HG03469 (cell line): Measurements from ENCODE around the gene KRIT1.
A peak's percentile ranks its signal among the peaks of the same experiment; 100 is the strongest.
"Not testable (repeated sequence)": the region's sequence is repeated elsewhere in the genome, so short reads cannot be mapped to it uniquely, and the experiment has no call there.

Experiments used
- ATAC-seq: cut with Tn5 transposase; IDR thresholded peaks from one replicate; pipeline ENCODE4 v1.9.1; 2021; ENCODE audit warnings: mild to moderate bottlenecking, moderate library complexity, moderate number of reproducible peaks; ENCODE audit not compliant: unreplicated experiment

Gene KRIT1

GRCh38 chr7:92245487-92246359 lies at the start of gene KRIT1, which contains the start of gene ANKIB1:
KRIT1 (minus strand) TSS chr7:92245914; CDS start chr7:92242135, 3,779 bp downstream.
ANKIB1 (plus strand) TSS chr7:92245974; CDS start chr7:92294979, 49,005 bp downstream.
- ATAC-seq: peak; percentile 47

DNA sequence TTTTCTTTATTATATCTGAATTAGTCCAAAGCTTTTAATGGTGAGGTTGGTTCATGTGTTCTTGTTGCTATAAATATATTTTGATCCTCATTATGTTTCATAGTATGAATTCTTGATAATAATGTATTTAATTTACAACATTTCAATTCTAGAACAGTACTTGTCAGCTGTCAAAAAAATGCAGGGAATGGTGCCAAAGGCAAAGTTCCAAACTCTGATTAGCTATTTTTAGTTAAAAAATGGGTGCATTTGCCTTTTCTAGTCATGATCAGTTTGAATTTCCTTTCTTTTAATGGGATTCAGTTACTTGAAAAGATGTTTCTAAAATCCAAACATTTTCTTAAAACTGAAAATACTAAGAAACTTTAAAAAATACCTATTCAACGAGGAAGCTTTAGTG lies 49.7 kb upstream of the KRIT1 start:
- ATAC-seq: no peak

- no peak for ATAC-seq
Measured at GRCh38 chr7:92293896-92294590, 48.3 kb upstream of the KRIT1 start.

DNA sequence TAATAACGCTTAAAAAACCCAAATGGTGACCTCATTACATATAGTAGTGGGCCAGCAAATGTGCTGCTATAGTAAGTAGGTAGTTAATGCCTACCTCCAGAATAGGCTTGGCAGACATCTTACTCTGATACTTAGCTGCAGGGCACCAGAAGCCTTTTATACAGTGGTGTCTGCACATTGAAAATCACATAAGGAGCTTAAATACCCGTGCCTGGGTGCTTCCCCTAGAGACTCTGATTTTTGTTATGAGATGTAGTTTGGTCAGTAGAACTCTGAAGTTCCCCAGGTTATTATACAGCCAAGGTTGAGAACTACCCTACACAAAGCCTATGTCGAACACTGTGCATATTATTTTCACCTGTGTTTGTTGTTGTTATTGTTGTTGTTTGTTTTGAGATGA lies 47.3 kb upstream of the KRIT1 start:
- no peak for ATAC-seq

- ATAC-seq: no peak
Measured at GRCh38 chr7:92289321-92289720, 43.6 kb upstream of the KRIT1 start.

GRCh38 chr7:92282930-92283329 lies 37.2 kb upstream of the KRIT1 start:
- ATAC-seq: no peak

- ATAC-seq: no peak
Measured at GRCh38 chr7:92282221-92282814, 36.6 kb upstream of the KRIT1 start.

DNA sequence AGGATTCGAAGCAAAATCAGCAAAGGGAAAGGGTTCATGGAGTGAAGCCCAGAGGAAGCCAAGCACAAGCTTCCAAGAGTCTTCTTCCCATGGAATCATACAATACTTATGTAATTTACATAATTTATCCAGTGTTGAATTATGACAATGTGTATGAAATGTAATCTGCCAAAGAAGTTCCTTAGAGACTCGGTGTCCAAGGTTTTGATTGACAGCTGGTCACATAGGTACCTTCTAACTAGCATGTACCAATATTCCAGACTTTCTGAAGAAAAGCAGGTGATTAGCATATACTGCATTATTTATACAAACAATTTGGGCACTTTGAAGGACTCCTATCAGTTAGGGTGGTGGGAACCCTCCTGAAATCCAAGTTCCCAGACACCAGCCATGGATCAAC lies 35.3 kb upstream of the KRIT1 start:
- ATAC-seq: no peak

GRCh38 chr7:92279396-92280031 lies 33.8 kb upstream of the KRIT1 start:
- no peak for ATAC-seq

DNA sequence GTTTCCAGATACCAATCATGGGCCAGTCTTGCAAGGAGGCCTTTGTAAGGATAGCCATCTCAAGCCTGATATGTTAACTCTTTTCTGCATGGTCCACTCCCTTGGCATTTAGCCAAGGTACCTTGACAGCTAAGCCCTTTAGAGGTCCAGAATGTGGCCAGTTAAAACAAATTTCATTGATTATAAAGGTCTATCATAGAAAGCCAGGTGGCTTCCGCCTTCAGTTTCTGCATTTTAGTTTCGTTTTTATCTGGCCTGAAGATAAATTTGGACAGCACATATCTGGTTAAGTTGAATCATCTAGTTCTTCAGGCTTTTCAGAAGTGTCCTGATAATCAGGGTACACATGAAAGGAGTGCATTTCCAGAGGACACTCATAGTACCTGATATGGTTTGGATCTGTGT lies 30.7 kb upstream of the KRIT1 start:
- ATAC-seq: peak; percentile 82

GRCh38 chr7:92275327-92275726 lies 29.6 kb upstream of the KRIT1 start:
- no peak for ATAC-seq

- ATAC-seq: no peak
Measured at GRCh38 chr7:92268921-92269320, 23.2 kb upstream of the KRIT1 start.

DNA sequence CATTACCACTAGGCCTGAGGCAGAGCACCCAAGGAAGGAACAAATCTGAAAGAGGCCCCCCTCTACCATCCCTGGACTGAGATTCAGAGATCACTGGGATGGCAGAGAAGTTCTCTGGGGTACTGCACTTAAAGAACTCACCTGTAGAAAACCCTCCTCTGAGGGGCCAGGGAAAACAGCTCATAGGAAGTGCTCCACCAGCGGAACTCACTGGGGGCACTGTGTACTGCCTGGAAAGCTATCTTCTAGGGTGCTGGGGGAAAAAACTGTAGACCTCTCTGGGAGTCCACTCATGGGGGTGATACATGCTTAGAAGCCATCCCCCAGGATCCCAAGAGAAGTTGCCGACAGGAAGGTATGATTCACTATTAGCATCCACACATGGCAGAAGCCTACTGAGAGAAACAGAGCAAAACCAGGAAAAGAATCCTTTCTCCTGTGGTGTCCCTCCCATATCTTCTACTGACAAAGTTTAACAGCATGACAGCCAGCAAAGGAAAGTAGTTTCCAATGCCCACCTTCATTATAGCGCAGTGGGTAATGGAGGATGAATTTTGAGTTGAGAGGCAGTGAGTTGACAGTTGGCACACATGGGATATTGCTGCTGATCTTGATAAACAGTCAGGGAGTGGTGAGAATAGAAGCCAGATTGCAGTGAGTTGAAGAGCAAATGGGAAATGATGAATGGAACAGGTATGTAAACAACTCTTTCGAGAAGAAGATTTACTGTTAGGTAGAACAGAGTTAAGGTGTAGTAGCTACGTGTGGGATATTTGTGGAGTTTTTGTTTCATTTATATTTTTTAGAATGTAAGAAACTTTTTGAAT lies 20.9 kb upstream of the KRIT1 start:
- ATAC-seq: no peak

DNA sequence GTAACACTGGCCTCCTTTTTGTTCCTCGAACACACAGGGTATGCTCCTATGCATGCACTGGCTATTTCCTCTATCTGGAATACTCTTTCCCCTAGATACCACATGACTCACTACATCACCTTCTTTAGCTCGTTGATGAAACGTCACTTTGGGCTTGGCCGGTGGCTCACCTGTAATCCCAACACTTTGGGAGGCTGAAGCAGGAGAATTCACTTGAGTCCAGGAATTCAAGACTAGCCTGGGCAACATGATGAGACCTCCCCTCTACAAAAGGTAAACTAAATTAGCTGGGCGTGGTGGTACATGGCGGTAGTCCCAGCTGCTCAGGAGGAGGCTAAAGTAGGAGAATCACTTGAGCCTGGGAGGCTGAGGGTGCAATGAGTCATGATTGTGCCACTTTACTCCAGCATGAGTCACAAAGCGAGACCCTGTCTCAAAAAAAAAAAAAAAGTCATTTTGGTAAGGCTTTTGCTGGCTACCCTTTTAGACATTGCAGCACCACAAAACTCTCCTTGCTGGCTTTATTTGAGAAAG lies 14.6 kb upstream of the KRIT1 start:
- ATAC-seq: no peak

DNA sequence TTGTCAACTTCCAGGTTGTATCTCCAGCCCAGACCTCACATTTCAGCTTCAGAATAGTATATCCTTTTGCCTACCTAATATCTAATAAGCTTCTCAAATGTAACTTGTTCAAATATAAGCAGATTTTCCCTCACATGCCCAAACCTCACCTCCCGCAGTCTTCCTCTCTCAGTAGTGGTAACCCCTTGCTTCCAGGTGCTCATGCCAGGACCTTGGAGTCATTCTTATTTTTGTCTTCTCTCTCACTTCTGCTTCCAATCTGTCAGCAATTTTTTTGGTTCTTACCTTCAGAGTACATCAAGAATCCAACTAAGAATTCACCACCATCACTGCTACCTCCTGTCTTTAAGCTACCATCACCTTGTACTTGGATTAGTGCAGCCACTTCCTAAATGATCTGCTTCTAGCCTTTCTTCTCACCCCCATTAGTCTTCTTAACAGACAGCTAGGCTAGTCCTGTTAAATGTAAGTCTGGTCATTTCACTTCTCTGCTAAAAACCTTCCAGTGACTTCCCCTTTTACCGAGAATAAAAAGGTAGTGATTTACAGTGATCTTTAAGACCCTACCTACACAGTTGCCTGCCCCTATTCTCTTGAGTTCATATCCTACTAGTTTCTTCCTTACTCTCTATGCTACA lies 14.0 kb upstream of the KRIT1 start:
- ATAC-seq: no peak

DNA sequence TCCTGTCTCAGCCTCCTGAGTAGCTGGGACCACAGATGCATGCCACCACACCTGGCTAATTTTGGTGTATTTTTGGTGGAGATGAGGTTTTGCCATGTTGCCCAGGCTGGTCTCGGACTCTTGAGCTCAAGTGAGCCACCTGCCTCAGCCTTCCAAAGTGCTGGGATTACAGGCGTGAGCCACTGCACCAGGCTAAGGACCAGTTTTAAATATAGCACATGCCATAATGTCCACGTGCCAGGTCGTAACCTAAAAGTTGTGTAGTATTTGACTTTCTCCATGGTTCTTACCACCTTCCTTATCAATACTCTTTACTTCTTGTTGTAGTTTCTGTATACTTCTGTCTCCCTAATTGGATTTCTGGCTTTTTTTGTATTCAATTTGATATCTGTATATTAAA lies 13.3 kb upstream of the KRIT1 start:
- no peak for ATAC-seq

- ATAC-seq: no peak
Measured at GRCh38 chr7:92255308-92255707, 9.6 kb upstream of the KRIT1 start.

- ATAC-seq: not testable (repeated sequence)
Measured at GRCh38 chr7:92254800-92255199, 9.1 kb upstream of the KRIT1 start.

- no peak for ATAC-seq
Measured at GRCh38 chr7:92253251-92253650, 7.5 kb upstream of the KRIT1 start.

DNA sequence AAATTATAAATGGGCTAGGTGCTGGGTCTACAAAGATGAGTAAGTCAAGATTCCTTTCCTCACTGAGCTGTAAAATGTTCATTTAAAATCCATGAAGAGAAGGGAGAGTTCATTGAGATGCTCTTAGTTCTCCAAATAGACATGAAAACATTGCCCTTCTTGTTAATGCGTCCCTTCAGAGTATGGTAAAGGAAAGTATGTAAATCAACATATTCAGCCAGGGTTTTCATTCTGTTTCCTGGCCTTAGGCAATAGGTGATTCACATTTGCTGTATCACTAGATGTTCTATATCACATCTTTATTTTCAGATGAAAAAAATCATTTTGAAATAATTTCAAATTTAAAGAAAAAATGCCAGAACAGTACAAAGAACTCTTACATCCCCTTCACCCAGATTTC lies 5.5 kb upstream of the KRIT1 start:
- no peak for ATAC-seq
